Activated CD4-positive, alpha-beta T cell treated with anti-CD3 and anti-CD28 coated beads, Interleukin-2, amount 10 ng/mL, durations not matched to agents 24 days and 14 days (primary cell): Measurements from ENCODE around the gene ZNF846. TPM values are rescaled to one million over a fixed set of nuclear protein-coding genes. Genes with fewer than 3 reads are reported as not detected.

Experiments used
- DNase-seq: peaks from one replicate; pipeline ENCODE4 v3.0.0; 2022
- H3K27ac Mint-ChIP-seq: one replicate; pipeline ENCODE4 v1.8.0; 2022; ENCODE audit warnings: mild to moderate bottlenecking, mixed read lengths
- H3K27me3 Mint-ChIP-seq: one replicate; pipeline ENCODE4 v1.8.0; 2022; ENCODE audit warnings: mixed read lengths
- H3K36me3 Mint-ChIP-seq: one replicate; pipeline ENCODE4 v1.8.0; 2022; ENCODE audit warnings: low read depth, mild to moderate bottlenecking, mixed read lengths
- H3K4me1 Mint-ChIP-seq: one replicate; pipeline ENCODE4 v1.8.0; 2021; ENCODE audit warnings: mixed read lengths
- H3K4me3 Mint-ChIP-seq: one replicate; pipeline ENCODE4 v1.8.0; 2022; ENCODE audit warnings: mild to moderate bottlenecking, moderate library complexity, mixed read lengths
- H3K9me3 Mint-ChIP-seq: one replicate; pipeline ENCODE4 v1.8.0; 2021; ENCODE audit warnings: mixed read lengths
- intact Hi-C: fragments of 100-400 bp; cut with micrococcal nuclease; formaldehyde crosslinking; loops from one replicate; pipeline ENCODE4 v1.15.1; 2023
- total RNA-seq: library from RNA; stranded (reverse); gene quantifications from 2 replicates; pipeline ENCODE4 v1.2.3, GENCODE V29; 2022

The ZNF846 gene
- total RNA-seq, result 2.2 and 3.4 TPM in 2 replicates

DNA sequence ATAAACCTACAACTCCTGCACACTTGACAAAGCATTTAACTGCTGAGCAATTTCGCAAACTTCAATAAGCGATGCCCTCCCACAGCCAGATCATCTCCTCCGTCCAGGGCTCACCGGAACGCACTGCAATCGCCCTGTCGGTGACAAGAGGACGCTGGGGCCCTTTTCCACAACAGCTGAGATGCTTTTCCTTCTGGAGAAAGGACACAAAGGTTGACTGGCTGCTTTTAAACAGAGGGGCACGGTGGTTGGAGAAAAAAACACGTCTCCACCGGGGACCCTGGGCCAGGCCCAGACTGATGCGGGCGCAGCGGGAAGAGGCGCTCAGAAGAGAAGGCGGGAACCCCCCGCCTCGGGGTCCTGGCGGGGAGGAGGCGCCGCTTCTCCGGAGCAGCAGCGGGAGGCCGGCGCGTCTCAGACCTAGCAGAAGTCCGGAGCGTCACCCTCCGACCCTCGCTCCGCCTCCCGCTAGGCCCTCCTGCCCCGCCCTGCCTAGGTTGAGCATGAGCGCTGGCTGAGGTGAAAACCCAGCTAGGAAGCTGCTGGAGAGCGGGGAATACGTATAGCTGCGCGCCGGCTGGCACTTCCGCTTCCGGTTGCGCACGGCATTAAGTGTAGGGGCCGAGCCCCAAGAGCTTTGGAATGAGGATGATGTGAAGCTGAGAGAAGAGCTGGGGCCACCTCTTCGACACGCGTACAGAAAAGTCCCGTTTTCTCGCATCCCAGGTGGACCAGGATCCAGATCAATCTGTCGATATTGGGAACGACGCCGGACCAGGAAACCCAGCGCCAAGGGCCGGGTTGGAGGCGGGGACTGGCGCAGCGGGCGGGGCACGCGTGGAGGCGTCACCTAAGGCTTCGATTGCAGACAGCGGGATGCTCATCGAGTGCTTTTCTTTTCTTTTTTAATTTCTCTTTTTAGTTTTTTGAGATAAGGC is at the start of gene ZNF846:
TSS of gene ZNF846 (minus strand) at position 564 of the 938 bp plus-strand sequence. CDS start 3,788 bp downstream, outside the sequence.
- peaks cover 7% of the 10 kb centered on the region for H3K4me1 Mint-ChIP-seq
- H3K27me3 Mint-ChIP-seq, result no peaks in the 10 kb centered on the region
- peak within 1 kb of the TSS; percentile 98 for H3K4me3 Mint-ChIP-seq
- peaks cover 10% of the 10 kb centered on the region for H3K9me3 Mint-ChIP-seq
- peaks cover 18% of the 10 kb centered on the region for H3K36me3 Mint-ChIP-seq
- intact Hi-C loops, result loop anchor here (1.0 to 10.0 kb wide), 6 partner anchors 17 to 333 kb away; partner anchors contain the start of genes FBXL12, ZNF266, ZNF561 and ZNF562
- peak within 1 kb of the TSS; percentile 97 for H3K27ac Mint-ChIP-seq
- peak; percentile 98 for DNase-seq

DNA sequence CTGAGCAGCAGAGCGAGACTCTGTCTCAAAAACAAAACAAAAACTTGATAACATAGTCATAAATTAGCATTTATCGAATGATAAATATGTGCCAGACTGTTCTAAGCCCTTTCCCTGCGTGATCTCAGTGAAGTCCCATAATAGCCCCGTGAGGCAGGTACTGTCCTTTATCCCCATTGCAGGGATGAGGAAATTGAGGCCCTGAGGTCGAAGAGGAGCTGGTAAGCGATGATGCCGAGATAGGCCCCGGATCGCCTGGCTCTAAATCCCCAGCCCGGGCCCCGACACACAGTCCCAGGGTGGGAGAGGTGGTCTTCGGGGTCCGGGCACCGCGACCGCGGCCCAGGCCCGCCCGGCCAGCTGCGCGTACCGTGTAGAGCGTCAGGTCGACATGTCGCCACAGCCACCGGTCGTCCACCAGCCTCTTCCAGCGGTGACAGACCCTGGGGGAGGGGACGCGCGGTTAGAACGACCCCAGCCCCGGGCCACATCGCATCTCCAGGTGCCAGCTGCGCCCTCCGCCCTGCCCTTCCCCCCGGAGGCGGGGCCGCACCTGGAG is 49.7 kb upstream of the ZNF846 start:
- intact Hi-C loops, result loop anchor here (2.0 kb wide), 2 partner anchors 33 to 1897 kb away; partner anchors contain the start of gene SNAPC2

DNA sequence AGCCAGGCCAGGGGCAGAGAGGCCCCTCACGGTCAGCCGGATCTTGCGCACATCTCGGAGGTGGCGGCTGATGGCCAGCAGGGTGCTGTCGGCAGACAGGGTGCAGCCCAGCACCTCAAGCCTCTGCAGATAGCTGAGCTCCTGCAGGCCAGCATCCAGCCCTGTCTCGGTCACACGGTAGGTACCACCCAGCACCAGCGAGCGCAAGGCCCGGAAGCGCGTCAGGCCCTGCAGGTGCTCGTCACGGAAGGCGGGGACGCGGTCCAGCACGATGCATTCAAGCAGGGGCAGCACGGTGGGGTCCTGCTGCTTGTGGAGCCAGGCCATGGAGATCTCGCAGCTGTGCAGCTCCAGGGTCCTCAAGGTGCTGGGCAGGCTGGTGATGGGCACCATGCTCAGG is 42.6 kb upstream of the ZNF846 start:
- no peak overlapping the region for H3K27ac Mint-ChIP-seq
- intact Hi-C loops, result no loop called here
- H3K4me3 Mint-ChIP-seq, result no peak overlapping the region
- H3K27me3 Mint-ChIP-seq, result no peaks in the 10 kb centered on the region
- peaks cover 43% of the 10 kb centered on the region for H3K36me3 Mint-ChIP-seq
- H3K4me1 Mint-ChIP-seq, result peaks cover 6% of the 10 kb centered on the region
- DNase-seq, result no peak
- H3K9me3 Mint-ChIP-seq, result peaks cover 3% of the 10 kb centered on the region

More for the DNA sequence above, 49.7 kb upstream of the ZNF846 start:
- no peak for DNase-seq
- Mint-ChIP-seq H3K27ac (peak overlapping the region; percentile 94), H3K36me3 (peaks cover 28% of the 10 kb centered on the region), H3K4me3 (peak overlapping the region; percentile 93), H3K4me1 (peaks cover 21% of the 10 kb centered on the region), H3K9me3 (peaks cover 12% of the 10 kb centered on the region), H3K27me3 (no peaks in the 10 kb centered on the region)

DNA sequence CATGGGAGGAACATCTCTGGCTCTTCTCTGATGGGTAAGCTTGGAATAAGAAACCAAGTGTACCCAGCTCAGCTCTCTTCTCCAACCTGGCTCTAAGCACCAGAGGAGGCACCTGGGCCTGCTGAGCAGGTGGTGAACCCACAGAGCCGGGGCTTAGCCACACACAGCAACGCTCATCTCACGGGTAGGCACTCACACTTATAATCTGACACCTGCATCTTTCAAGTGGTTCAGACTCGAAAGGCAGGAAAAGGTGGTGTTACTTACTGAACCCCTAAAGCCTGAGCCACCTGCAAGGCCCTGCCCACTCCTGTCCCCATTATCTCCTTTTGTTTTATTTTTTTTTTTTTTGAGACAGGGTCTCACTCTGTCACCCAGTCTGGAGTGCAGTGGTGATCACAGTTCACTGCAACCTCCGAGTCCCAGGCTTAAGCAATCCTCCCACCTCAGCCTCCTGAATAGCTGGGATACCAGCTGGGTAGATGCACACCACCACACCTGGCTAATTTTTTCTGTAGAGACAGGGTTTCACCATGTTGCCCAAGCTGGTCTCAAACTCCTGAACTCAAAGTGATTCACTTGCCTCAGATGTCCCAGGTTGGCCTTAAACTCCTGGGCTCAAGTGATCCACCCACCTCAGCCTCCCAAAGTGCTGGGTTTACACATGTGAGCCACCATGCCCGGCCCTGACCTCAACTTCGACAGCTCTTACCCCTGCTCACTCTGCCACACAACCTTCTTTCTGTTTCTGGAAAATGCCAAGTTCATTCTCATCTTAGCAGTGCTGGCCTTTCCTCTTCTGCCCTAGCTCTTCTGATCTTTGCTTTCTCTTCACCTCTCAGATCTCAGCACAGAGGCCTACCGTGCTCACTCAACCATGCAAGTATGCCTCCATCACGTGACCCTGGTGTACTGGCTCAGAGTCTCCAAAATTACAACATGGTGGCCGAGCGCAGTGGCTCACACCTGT is 40.6 kb upstream of the ZNF846 start:
- Mint-ChIP-seq H3K36me3 (peaks cover 31% of the 10 kb centered on the region), H3K4me1 (peaks cover 6% of the 10 kb centered on the region), H3K4me3 (no peak overlapping the region), H3K27me3 (no peaks in the 10 kb centered on the region), H3K9me3 (peaks cover 3% of the 10 kb centered on the region), H3K27ac (no peak overlapping the region)
- no peak for DNase-seq
- intact Hi-C loops, result no loop called here

DNA sequence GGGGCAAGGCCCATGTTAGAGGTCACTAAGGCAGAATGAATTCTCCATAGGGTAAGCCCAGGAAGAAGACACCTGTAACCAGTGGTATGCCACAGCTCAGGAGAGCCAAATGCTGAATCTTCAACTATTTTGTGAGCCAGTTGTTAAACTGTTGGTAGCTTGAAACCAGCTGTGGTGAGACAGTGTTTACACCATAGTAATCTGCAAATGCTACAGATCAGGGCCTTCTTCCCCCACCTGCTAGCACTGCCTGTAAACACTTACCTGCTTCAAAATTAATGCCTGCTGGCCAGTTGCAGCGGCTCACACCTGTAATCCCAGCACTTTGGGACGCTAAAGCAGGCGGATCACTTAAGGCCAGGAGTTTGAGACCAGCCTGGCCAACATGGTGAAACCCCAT is 38.3 kb upstream of the ZNF846 start:
- Mint-ChIP-seq H3K4me1 (peaks cover 6% of the 10 kb centered on the region), H3K36me3 (peaks cover 27% of the 10 kb centered on the region), H3K4me3 (no peak overlapping the region), H3K27me3 (no peaks in the 10 kb centered on the region), H3K9me3 (no peaks in the 10 kb centered on the region), H3K27ac (no peak overlapping the region)
- DNase-seq, result no peak
- intact Hi-C loops, result no loop called here

DNA sequence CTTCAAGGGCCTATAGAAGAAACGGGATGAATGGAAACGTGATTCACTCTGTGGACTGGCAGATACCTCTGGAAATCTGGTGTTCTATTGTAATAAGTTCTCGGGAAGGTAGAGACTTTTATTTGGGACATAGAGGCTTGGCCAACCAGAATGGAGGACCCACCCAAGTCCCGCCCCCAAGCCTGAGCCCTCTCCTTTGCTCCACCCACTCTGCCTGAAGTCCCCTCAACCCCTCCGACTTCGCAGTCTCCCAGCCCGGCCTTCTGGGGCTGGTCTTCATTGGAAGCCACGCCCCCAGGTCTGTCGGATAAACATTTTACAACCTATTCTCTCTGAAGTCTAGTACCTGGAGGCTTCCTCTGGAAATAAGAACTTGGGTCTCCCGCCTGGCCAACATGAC is 33.4 kb upstream of the ZNF846 start:
- DNase-seq, result no peak
- no peaks in the 10 kb centered on the region for H3K27me3 Mint-ChIP-seq
- H3K4me1 Mint-ChIP-seq, result peaks cover 5% of the 10 kb centered on the region
- peaks cover 7% of the 10 kb centered on the region for H3K36me3 Mint-ChIP-seq
- no peaks in the 10 kb centered on the region for H3K9me3 Mint-ChIP-seq
- intact Hi-C loops, result no loop called here
- no peak overlapping the region for H3K4me3 Mint-ChIP-seq
- H3K27ac Mint-ChIP-seq, result no peak overlapping the region

DNA sequence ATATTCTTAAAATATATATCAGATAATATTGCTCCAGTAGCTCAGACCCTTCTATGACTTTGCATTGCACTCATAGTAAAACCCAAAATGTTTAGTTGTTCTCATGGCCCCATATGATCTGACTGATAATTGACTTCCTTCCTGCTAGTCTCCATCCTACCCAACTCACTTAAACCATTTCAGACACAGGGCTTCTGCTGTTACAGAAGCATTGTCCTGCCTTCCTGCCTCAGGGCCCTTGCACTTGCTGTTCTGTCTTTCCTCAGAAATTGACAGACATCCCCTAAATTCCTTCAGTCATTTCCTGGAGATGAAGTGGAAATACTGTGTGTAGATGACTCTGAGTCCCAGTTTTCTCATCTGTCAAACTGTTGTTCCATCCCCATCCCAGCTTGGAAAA is 30.6 kb upstream of the ZNF846 start:
- no peak overlapping the region for H3K27ac Mint-ChIP-seq
- peaks cover 7% of the 10 kb centered on the region for H3K36me3 Mint-ChIP-seq
- no peaks in the 10 kb centered on the region for H3K27me3 Mint-ChIP-seq
- H3K9me3 Mint-ChIP-seq, result no peaks in the 10 kb centered on the region
- H3K4me3 Mint-ChIP-seq, result no peak overlapping the region
- intact Hi-C loops, result no loop called here
- H3K4me1 Mint-ChIP-seq, result peaks cover 11% of the 10 kb centered on the region
- no peak for DNase-seq

DNA sequence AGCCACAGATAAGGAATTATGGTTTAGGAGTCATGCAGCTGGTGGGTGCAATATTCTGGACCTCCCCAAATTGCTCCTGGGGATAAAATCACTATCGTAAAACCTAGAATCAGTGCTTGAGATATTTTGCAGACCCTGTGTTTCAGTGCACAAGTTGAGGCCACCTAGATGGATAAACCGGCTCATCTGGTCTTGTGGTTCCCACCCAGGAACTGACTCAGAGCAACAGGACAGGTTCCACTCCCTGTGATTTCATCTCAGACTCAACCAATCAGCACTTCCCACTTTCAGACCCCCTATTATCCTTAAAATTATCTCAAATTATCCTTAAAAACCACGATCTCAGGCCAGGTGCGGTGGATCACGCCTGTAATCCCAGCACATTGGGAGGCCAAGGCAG is 29.3 kb upstream of the ZNF846 start:
- no peak overlapping the region for H3K4me3 Mint-ChIP-seq
- intact Hi-C loops, result loop anchor here (2.0 kb wide), 2 partner anchors 211 to 657 kb away; partner anchors contain the start of gene ZNF317
- no peaks in the 10 kb centered on the region for H3K27me3 Mint-ChIP-seq
- no peak for DNase-seq
- H3K36me3 Mint-ChIP-seq, result peaks cover 6% of the 10 kb centered on the region
- peaks cover 15% of the 10 kb centered on the region for H3K4me1 Mint-ChIP-seq
- H3K27ac Mint-ChIP-seq, result no peak overlapping the region
- no peaks in the 10 kb centered on the region for H3K9me3 Mint-ChIP-seq

DNA sequence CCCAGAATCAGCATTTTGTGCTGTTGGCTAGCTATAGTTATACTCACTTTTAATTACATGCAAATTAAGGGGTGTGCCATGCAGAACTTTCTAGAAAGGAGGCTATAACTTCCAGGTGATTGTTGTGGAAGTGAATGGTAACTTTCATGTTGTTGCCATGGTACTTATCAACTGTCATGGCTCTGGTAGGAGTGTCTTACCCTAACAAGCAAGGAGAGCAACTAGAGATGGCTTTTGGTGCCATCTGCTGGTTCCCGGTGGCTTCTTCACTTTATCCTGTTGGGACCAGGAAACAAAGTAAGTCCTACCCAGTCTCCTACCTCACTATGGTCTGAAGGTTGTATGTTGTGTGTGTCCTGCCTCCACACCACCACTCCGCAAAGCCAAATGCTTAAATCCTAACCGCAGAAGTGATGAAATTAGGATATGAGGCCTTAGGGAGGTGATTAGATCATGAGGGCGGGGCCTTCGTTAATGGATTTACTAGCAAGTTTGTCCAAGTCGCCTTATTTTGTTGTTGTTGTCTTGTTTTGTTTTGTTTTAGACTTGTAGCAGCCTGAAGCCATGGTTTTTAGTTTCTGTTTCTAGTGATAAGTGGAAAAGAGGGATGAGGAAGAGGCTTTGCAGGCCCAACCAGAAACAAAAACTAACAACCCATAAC is 27.7 kb upstream of the ZNF846 start:
- DNase-seq, result peak; percentile 96
- intact Hi-C loops, result loop anchor here (1.0 to 2.0 kb wide), 8 partner anchors 11 to 655 kb away; partner anchors contain the start of genes ZNF266, ZNF317, ZNF426 and ZNF561
- no peaks in the 10 kb centered on the region for H3K27me3 Mint-ChIP-seq
- peaks cover 1% of the 10 kb centered on the region for H3K36me3 Mint-ChIP-seq
- peaks cover 21% of the 10 kb centered on the region for H3K4me1 Mint-ChIP-seq
- no peak overlapping the region for H3K4me3 Mint-ChIP-seq
- H3K27ac Mint-ChIP-seq, result peak overlapping the region; percentile 63
- no peaks in the 10 kb centered on the region for H3K9me3 Mint-ChIP-seq

DNA sequence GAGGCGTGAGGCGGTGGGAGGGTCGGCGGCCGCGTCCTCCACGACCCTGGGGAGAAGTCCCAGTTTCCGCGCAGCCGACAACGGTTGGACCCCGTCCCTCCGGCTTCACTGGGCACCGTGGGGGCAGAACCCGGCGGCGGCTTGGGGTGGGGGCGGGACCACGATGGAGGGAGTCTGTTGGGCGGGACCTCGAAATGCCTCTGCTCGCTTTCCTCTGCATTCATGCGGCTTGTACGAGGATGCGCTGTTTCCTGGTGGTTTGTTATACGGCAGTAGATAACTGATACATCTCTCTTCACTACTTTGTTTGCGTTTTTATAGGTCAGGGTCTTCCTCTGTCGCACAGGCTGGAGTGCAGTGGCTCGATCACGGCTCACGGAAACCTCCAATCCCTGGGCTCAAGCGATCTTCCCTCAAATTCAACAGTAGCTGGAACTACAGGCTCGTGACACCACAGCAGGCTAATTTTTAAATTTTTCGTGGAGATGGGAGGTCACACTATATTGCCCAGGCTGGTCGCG is 24.6 kb upstream of the ZNF846 start:
- DNase-seq, result no peak
- Mint-ChIP-seq H3K27ac (peak overlapping the region; percentile 94), H3K9me3 (no peaks in the 10 kb centered on the region), H3K4me1 (peaks cover 19% of the 10 kb centered on the region), H3K27me3 (no peaks in the 10 kb centered on the region), H3K36me3 (peaks cover 1% of the 10 kb centered on the region), H3K4me3 (peak overlapping the region; percentile 85)
- intact Hi-C loops, result loop anchor here (2.0 to 5.0 kb wide), 2 partner anchors 24 to 481 kb away; partner anchors contain the start of gene ZNF846

DNA sequence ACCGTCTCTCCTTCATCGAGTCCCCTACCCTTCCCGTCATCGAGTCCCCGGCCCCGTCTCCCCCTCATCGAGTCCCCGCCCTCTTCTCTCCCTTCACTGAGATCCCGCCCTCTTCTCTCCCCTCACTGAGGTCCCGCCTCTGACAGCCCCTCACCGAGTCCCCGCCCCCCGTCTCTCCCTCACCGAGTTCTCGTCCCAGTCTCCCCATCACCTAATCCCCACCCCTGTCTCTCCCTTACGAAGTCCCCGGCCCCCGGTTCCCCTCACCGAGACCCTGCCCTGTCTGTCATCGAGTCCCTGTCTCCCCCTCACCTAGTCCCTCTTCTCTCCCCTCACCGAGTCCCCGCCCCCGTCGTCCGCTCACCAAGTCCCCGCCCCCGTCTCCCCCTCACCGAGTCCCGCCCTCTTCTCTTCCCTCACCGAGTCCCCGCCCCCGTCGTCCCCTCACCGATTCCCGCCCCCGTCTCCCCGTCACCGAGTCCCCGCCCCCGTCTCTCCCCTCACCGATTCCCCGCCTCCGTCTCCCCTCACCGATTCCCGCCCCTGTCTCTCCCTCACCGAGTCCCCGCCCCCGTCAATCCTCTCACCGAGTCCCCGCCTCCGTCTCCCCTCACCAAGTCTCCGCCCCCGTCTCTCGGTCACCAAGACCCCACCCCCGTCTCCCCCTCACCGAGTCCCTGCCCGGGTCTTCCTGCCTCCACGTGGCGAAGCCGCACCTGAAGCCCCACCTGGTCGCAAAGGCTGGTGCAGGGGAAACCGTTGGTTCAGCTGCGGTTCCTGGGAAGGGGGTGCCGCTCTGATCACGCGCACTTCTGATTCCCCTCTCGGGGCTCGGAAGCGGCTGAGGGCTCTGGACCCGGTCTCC is 23.9 kb upstream of the ZNF846 start:
- peaks cover 19% of the 10 kb centered on the region for H3K4me1 Mint-ChIP-seq
- no peaks in the 10 kb centered on the region for H3K9me3 Mint-ChIP-seq
- H3K27ac Mint-ChIP-seq, result peak overlapping the region; percentile 94
- intact Hi-C loops, result loop anchor here (1.0 to 5.0 kb wide), 3 partner anchors 24 to 480 kb away; partner anchors contain the start of genes FBXL12 and ZNF846
- H3K27me3 Mint-ChIP-seq, result no peaks in the 10 kb centered on the region
- H3K4me3 Mint-ChIP-seq, result peak overlapping the region; percentile 85
- DNase-seq, result peak; percentile 94
- H3K36me3 Mint-ChIP-seq, result peaks cover 1% of the 10 kb centered on the region
